MCF 10A (cell line): ENCODE results near the gene GATA3. TPM values are rescaled to one million over a fixed set of nuclear protein-coding genes. Genes with fewer than 3 reads are reported as not detected.

Source experiments
- BruUV-seq: library from RNA; stranded (reverse); fragments of 400-500 nt; replicated peaks from 2 replicates; lab custom pipeline; 2021; lab: Mats Ljungman, UMichigan
- CTCF ChIA-PET: fragments of 300-600 bp; sonication (Branson Sonifier 250); formaldehyde crosslinking; extraction: SDS; loops from one replicate; lab custom pipeline; 2021; ENCODE audit warnings: antibody characterized with exemption, inconsistent platforms; lab: Yijun Ruan, JAX
- POLR2A ChIA-PET: fragments of 300-600, 350-650 bp; sonication (Branson Sonifier 250); formaldehyde crosslinking; extraction: SDS; loops from one replicate; lab custom pipeline; 2020; ENCODE audit warnings: antibody characterized with exemption, inconsistent platforms; lab: Yijun Ruan, JAX
- DNase-seq: peaks from one replicate; pipeline ENCODE4 v3.0.0-alpha.2; 2018; ENCODE audit not compliant: unreplicated experiment
- H3K27ac Mint-ChIP-seq: one replicate; pipeline ENCODE4 v1.8.0; 2022; ENCODE audit warnings: mild to moderate bottlenecking, low read depth, mixed read lengths; ENCODE audit not compliant: unreplicated experiment
- H3K27me3 Mint-ChIP-seq: one replicate; pipeline ENCODE4 v1.8.0; 2022; ENCODE audit warnings: mixed read lengths; ENCODE audit not compliant: insufficient read depth, unreplicated experiment
- H3K36me3 Mint-ChIP-seq: one replicate; pipeline ENCODE4 v1.8.0; 2022; ENCODE audit warnings: mild to moderate bottlenecking, moderate library complexity, mixed read lengths; ENCODE audit not compliant: insufficient read depth, unreplicated experiment
- H3K4me1 Mint-ChIP-seq: one replicate; pipeline ENCODE4 v1.8.0; 2022; ENCODE audit warnings: mixed read lengths; ENCODE audit not compliant: insufficient read depth, unreplicated experiment
- H3K4me3 Mint-ChIP-seq: one replicate; pipeline ENCODE4 v1.8.0; 2022; ENCODE audit warnings: mild to moderate bottlenecking, moderate library complexity, mixed read lengths; ENCODE audit not compliant: unreplicated experiment
- H3K9me3 Mint-ChIP-seq: one replicate; pipeline ENCODE4 v1.8.0; 2022; ENCODE audit warnings: mixed read lengths; ENCODE audit not compliant: unreplicated experiment
- CTCF ChIP-seq: fragments of 200-600 bp; IDR thresholded peaks from one replicate; pipeline ENCODE4 v1.8.0; 2022; ENCODE audit warnings: antibody characterized with exemption, mild to moderate bottlenecking; ENCODE audit not compliant: unreplicated experiment
- intact Hi-C: fragments of 100-400 bp; cut with micrococcal nuclease; formaldehyde crosslinking; loops from 2 replicates; pipeline ENCODE4 v1.14.1; 2022
- total RNA-seq: library from RNA; stranded (reverse); gene quantifications from 2 replicates; pipeline ENCODE4 v1.2.3, GENCODE V29; 2022

Gene GATA3
- total RNA-seq, 1 experiment from 2014 or later: 13.1 TPM

GRCh38 chr10:8078027-8078426 is 23.5 kb downstream of the GATA3 start:
- no peak for TF ChIP-seq CTCF
- Mint-ChIP-seq H3K27me3 (no peaks in the 10 kb centered on the region), H3K4me1 (no peaks in the 10 kb centered on the region), H3K4me3 (no peak overlapping the region), H3K9me3 (no peaks in the 10 kb centered on the region), H3K36me3 (peaks cover 28% of the 10 kb centered on the region), H3K27ac (peak overlapping the region; percentile 46)
- DNase-seq: no peak
- ChIA-PET CTCF (no interaction called here), POLR2A (interaction anchor here (0.8 to 1.3 kb wide), 2 partner anchors 105 to 1001 kb away, joined by 3 to 5 read pairs; no protein-coding TSS in a partner anchor)
- intact Hi-C loops: no loop called here
- no TSS peak for BruUV-seq

DNA sequence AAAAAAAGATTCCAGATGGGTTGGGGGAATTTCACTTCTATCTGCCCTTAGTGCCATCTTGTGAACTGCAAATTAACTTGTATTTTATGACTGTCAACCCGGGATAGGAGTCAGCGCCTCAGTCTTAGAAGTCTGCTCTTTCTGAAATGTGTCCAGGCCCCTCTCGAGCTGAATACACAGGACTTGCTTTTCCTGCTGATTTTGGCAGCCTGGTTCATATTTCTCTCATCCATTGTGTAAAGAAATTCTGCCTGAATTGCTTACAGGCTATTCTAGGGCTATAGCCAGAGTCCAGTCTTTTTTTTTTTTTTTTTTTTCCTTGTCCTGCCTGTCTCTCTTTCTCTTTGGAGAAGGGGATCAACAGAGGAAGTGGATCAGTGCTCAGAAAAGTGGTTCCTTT is 24.6 kb downstream of the GATA3 start:
- POLR2A ChIA-PET: no interaction called here

GRCh38 chr10:8084799-8085198 is 30.3 kb downstream of the GATA3 start:
- BruUV-seq: no TSS peak

More for the DNA sequence above, 24.6 kb downstream of the GATA3 start:
- H3K4me3 Mint-ChIP-seq: no peak overlapping the region
- no peaks in the 10 kb centered on the region for H3K27me3 Mint-ChIP-seq
- no peaks in the 10 kb centered on the region for H3K4me1 Mint-ChIP-seq
- CTCF ChIA-PET: interaction anchor here (0.5 to 0.6 kb wide), 2 partner anchors 81 to 349 kb away, joined by 3 to 4 read pairs; no protein-coding TSS in a partner anchor
- H3K9me3 Mint-ChIP-seq: no peaks in the 10 kb centered on the region
- no peak for DNase-seq
- BruUV-seq: no TSS peak
- intact Hi-C loops: no loop called here
- TF ChIP-seq CTCF: no peak
- peaks cover 17% of the 10 kb centered on the region for H3K36me3 Mint-ChIP-seq
- H3K27ac Mint-ChIP-seq: no peak overlapping the region

GRCh38 chr10:8085251-8085650 is 30.8 kb downstream of the GATA3 start:
- Mint-ChIP-seq H3K27me3 (no peaks in the 10 kb centered on the region), H3K27ac (no peak overlapping the region), H3K9me3 (no peaks in the 10 kb centered on the region), H3K4me1 (no peaks in the 10 kb centered on the region), H3K4me3 (no peak overlapping the region), H3K36me3 (peaks cover 4% of the 10 kb centered on the region)
- CTCF ChIA-PET: no interaction called here
- no peak for TF ChIP-seq CTCF
- no TSS peak for BruUV-seq
- POLR2A ChIA-PET: no interaction called here
- intact Hi-C loops: no loop called here
- DNase-seq: no peak

More at GRCh38 chr10:8084799-8085198, 30.3 kb downstream of the GATA3 start:
- peaks cover 4% of the 10 kb centered on the region for H3K36me3 Mint-ChIP-seq
- H3K4me1 Mint-ChIP-seq: no peaks in the 10 kb centered on the region
- H3K9me3 Mint-ChIP-seq: no peaks in the 10 kb centered on the region
- no peak for DNase-seq
- intact Hi-C loops: no loop called here
- H3K27me3 Mint-ChIP-seq: no peaks in the 10 kb centered on the region
- no peak for TF ChIP-seq CTCF
- H3K27ac Mint-ChIP-seq: no peak overlapping the region
- CTCF ChIA-PET: no interaction called here
- POLR2A ChIA-PET: interaction anchor here (0.7 kb wide), 1 partner anchor 15 kb away, joined by 3 read pairs; no protein-coding TSS in a partner anchor
- no peak overlapping the region for H3K4me3 Mint-ChIP-seq
